OCI-LY1 (cell line): ENCODE data around the gene NDRG2.

ENCODE experiments used
- EZH2 ChIP-seq: fragments of 200-600 bp; sonication (generic), shearing (Covaris generic); IDR thresholded peaks from 2 replicates; pipeline ENCODE4 v1.8.0; 2017; ENCODE audit warnings: borderline replicate concordance, mixed run types, mild to moderate bottlenecking, antibody characterized with exemption, low read length, moderate library complexity, mixed read lengths
- TF ChIP-seq, protein P1 (sequence below): fragments of 200-600 bp; sonication (generic), shearing (Covaris generic); IDR thresholded peaks from 2 replicates; pipeline ENCODE4 v1.5.1; 2017; ENCODE audit warnings: mild to moderate bottlenecking, antibody characterized with exemption, low read length, moderate library complexity, mixed read lengths

DNA sequence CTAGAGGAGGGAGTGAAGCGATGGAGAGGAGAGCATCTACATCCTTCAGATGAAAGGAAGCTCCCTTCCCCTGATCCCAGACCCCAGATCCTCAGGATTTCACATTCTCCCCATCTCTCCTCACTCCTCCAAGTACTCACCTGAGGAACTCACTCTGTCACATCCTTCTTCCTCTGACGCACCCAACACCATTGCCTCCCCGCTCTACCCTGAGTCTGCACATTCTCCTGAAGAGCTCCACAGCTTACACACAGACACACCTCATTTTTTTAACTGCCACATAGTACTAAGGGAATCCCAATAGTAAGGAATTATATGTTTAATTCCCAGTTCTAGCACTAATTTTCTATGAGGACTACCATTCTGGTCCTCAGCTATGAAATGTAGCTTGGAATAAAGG, 51.4 kb downstream of the NDRG2 start:
- TF ChIP-seq, protein P1, sequence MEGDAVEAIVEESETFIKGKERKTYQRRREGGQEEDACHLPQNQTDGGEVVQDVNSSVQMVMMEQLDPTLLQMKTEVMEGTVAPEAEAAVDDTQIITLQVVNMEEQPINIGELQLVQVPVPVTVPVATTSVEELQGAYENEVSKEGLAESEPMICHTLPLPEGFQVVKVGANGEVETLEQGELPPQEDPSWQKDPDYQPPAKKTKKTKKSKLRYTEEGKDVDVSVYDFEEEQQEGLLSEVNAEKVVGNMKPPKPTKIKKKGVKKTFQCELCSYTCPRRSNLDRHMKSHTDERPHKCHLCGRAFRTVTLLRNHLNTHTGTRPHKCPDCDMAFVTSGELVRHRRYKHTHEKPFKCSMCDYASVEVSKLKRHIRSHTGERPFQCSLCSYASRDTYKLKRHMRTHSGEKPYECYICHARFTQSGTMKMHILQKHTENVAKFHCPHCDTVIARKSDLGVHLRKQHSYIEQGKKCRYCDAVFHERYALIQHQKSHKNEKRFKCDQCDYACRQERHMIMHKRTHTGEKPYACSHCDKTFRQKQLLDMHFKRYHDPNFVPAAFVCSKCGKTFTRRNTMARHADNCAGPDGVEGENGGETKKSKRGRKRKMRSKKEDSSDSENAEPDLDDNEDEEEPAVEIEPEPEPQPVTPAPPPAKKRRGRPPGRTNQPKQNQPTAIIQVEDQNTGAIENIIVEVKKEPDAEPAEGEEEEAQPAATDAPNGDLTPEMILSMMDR, result no peak
- no peak for TF ChIP-seq EZH2
